ENCODE results near the gene FCF1.

- TF ChIP-seq CTCF (IDR thresholded peaks at IDR 0.05 in 8 of 11, conservative IDR thresholded peaks at IDR 0.05 in 3 of 11) (no peak), POLR2A (IDR thresholded peaks at IDR 0.05) (no peak), POLR2AphosphoS5 (IDR thresholded peaks at IDR 0.05) (no peak)
Measured at GRCh38 chr14:74697543-74697942, 15.4 kb upstream of the FCF1 start.

Data from spleen (tissue), 7 donors.